ENCODE data around the gene ATP1B2. TPM values are rescaled to one million over a fixed set of nuclear protein-coding genes. Genes with fewer than 3 reads are reported as not detected.

Gene ATP1B2
- total and polyA plus RNA-seq, 2 of the 8 experiments (the other 6 are each of a cell fraction or from before 2014, with no cell fraction given), result 9.1 to 21.0 TPM

DNA sequence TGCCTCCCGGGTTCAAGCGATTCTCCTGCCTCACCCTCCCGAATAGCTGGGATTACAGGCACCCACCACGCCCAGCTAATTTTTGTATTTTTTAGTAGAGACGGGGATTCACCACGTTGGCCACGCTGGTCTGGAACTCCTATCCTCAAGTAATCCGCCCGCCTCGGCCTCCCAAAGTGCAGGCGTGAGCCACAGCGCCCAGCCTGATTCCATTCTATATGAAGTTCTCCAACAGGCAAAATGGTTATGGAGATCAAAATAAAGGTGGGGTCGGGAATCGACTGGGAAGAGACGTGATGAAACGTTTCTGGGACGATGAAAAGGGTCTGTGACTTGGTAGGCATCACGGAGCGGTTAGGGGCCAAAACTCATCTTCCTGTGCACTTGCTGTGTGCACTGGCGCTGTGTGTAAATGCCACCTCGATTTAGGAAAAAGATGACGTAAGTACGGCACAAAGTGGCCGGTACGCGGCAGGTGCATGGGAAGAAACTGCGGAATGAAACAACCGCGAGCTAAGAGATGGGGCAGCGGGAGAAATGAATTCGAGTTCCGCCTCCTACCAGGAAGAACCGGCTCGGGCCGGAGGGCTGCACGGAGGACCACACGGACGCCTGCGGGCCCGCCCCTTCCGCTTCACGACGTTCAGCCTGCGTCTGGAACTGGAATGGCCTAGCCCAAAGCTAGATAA, 35.0 kb downstream of the ATP1B2 start (continued):
- TF ChIP-seq, protein P1, sequence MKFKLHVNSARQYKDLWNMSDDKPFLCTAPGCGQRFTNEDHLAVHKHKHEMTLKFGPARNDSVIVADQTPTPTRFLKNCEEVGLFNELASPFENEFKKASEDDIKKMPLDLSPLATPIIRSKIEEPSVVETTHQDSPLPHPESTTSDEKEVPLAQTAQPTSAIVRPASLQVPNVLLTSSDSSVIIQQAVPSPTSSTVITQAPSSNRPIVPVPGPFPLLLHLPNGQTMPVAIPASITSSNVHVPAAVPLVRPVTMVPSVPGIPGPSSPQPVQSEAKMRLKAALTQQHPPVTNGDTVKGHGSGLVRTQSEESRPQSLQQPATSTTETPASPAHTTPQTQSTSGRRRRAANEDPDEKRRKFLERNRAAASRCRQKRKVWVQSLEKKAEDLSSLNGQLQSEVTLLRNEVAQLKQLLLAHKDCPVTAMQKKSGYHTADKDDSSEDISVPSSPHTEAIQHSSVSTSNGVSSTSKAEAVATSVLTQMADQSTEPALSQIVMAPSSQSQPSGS (IDR thresholded peaks at IDR 0.05; ENCODE audit: low read length), result peak; percentile 84
- no peak for TF ChIP-seq RXRA (IDR thresholded peaks at IDR 0.05; ENCODE audit: insufficient read depth, low read depth, low read length)
- peak; percentile 65 for TF ChIP-seq CREB1 (IDR thresholded peaks at IDR 0.05)
- TF ChIP-seq SIRT6 (IDR thresholded peaks at IDR 0.05; ENCODE audit: low read length), result no peak
- TF ChIP-seq GTF2F1 (IDR thresholded peaks at IDR 0.05; ENCODE audit: borderline replicate concordance, low read depth, low read length), result peak; percentile 53; the same call in 1 of the 2 replicates
- no peak for TF ChIP-seq ZNF274 (IDR thresholded peaks at IDR 0.05; ENCODE audit: borderline replicate concordance, extremely low read depth, low read length)
- no peak for TF ChIP-seq KDM5A (IDR thresholded peaks at IDR 0.05; ENCODE audit: low read length)
- TF ChIP-seq RAD21 (IDR thresholded peaks at IDR 0.05 in 1 of 2, conservative IDR thresholded peaks at IDR 0.05 in 1 of 2; ENCODE audit: low read depth in 2 of 2, low read length in 2 of 2), result peak; percentile 5 to 9; a peak in 2 of 4 replicates
- no peak for TF ChIP-seq BCL11A (IDR thresholded peaks at IDR 0.05; ENCODE audit: low read depth in 2 of 2, low read length in 2 of 2)
- TF ChIP-seq CBX5 (IDR thresholded peaks at IDR 0.05; ENCODE audit: low read depth, low read length), result no peak
- TF ChIP-seq HDAC6 (IDR thresholded peaks at IDR 0.05; ENCODE audit: low read depth, low read length), result no peak
- TF ChIP-seq EGR1 (IDR thresholded peaks at IDR 0.05; ENCODE audit: borderline replicate concordance, low read depth, low read length), result no peak; the same call in 1 of the 2 replicates
- no peak for TF ChIP-seq TCF12 (IDR thresholded peaks at IDR 0.05; ENCODE audit: low read depth, low read length)
- TF ChIP-seq ASH2L (IDR thresholded peaks at IDR 0.05; ENCODE audit: low read length), result no peak
- TF ChIP-seq MAFK (IDR thresholded peaks at IDR 0.05; ENCODE audit: low read depth, low read length), result no peak
- no peak for TF ChIP-seq SAP30 (IDR thresholded peaks at IDR 0.05; ENCODE audit: insufficient read depth, insufficient replicate concordance, low read length)
- no peak for TF ChIP-seq BRCA1 (IDR thresholded peaks at IDR 0.05; ENCODE audit: low read depth, low read length)
- no peak for TF ChIP-seq CHD1 (IDR thresholded peaks at IDR 0.05; ENCODE audit: low read depth, low read length)
- peak in 1 of 2 experiments; percentile 48; a peak in 2 of 4 replicates for TF ChIP-seq SIN3A (conservative IDR thresholded peaks at IDR 0.05 in 1 of 2, IDR thresholded peaks at IDR 0.05 in 1 of 2; ENCODE audit: low read depth in 1 of 2, low read length in 2 of 2)
- no peak for TF ChIP-seq RNF2 (IDR thresholded peaks at IDR 0.05; ENCODE audit: borderline replicate concordance, low read depth, low read length, missing control alignments, poor library complexity, severe bottlenecking)
- no peak for TF ChIP-seq NRF1 (IDR thresholded peaks at IDR 0.05; ENCODE audit: low read depth, low read length)
- no peak for TF ChIP-seq EP300 (IDR thresholded peaks at IDR 0.05; ENCODE audit: borderline replicate concordance in 1 of 2, low read depth in 2 of 2, low read length in 2 of 2)
- TF ChIP-seq BACH1 (IDR thresholded peaks at IDR 0.05; ENCODE audit: low read length), result no peak

Measured in H1 (cell line).